GM19397 (cell line): ENCODE data around the gene RAB4B.
"Not testable (repeated sequence)": the region's sequence is repeated elsewhere in the genome, so short reads cannot be mapped to it uniquely, and the experiment has no call there.

Experiments used
- ATAC-seq: cut with Tn5 transposase; IDR thresholded peaks from one replicate; pipeline ENCODE4 v1.9.1; 2021; ENCODE audit warnings: mild to moderate bottlenecking, moderate library complexity; ENCODE audit not compliant: unreplicated experiment

RAB4B gene

DNA sequence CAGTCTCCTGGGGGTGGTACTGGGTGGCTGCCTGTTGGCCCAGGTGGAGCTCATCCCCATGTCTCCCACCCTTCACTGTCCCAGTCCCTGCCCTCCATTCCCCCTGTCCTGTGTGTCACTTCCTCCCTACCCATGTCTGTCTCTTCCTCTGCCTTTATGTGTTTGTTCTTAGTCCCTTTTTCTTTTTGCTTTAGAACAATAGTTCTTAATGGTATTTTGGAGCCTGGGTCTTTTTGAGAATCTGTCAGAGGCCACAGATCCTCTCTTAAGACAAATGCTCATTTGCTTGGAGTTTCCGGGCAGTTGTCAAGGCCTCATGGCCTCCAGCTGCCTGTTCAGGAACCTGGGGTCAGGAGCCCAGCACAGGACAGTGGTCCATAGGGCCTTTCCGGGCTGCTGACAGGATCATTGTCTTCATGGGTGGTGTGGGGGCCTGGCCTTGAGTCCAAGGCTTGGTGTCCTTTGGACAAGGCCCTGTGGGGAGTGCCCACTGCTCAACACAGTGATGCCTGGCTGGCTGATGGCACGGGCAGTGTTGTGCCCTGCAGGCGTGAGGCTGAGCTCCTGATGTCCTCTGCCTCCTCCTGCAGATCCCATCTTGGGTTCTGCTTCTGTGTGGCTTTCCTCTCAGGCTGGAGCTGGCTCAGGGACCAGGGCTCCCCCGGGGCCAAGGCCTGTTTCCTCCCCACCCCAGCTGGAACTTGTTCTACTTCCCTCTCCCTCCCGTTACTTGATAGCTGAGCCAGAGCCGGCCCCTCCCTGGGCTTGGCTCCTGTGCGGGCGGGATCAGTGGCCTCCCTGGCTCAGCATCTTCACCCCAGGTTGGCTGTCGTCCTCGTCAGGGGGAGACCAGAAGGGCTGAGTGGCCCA is 24.5 kb downstream of the RAB4B start:
- no peak for ATAC-seq

DNA sequence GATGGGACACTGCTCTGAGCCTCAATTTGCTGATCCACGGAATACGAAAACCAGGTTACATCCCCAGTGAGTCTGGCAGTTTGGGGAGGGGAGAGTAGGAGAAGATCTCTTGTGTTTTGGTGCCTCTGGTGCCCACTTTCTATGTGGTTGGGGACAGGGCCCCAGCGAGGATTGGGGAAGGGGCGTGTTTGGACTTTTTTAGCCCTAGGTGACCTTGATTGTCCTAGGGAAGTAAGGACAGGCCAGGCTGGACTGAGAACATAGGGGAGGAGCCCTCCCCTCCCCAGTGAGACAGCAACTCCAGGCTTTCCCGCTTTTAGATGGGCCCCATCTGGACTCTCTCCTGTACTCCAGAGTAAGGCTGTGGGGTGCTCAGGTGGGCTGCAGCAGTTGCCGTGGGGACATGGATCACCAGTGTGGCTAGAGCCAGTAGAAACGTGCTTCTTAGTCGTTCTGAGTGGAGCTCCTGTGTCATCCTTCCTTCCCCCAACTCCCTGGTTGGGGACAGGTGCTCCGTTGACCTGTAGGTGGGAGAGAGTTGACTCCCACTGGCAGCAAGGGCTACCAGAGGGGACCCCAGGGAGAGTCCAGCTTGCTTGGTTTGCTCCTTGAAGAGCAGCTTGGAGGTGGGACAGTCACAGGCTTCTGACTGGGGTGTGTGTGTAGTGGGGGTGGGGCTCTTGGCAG is 25.3 kb downstream of the RAB4B start:
- no peak for ATAC-seq

GRCh38 chr19:40803857-40804782 is 26.1 kb downstream of the RAB4B start:
- no peak for ATAC-seq

GRCh38 chr19:40804783-40805242 is 26.8 kb downstream of the RAB4B start:
- no peak for ATAC-seq

- ATAC-seq, result no peak
These were observed 27.3 kb downstream of the RAB4B start for GRCh38 chr19:40805258-40805868.

DNA sequence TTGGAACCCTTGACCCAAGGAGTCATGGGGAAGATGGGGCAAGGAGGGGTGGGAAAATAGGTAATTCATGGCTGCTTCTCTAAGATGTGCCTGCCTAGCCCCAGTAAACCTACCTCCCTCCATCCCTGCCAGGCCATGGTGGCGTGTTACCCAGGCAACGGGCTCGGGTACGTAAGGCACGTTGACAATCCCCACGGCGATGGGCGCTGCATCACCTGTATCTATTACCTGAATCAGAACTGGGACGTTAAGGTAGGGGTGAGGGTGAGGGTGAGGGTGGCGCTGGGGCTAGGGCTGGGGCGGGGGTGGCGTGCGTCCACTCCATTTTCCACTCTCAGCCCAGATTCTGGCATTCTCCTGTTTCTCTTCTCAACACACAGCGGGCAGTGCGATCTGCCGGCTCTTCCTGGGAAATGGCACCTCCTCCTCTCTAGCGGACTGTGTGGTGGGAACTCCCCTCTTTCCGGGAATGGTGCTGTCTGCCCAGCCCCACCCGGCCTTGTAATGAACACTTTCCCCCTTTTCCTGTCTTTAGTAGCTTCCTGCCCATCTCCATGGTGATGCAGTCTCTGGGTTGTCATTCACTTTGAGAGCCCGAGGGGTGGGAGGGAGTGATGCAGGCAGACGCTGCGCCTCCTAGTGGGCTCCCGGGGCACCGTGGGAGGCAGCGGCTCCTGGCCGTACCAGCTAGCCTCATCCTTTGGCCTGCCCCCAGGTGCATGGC is 28.5 kb downstream of the RAB4B start:
- peak; percentile 38 for ATAC-seq

GRCh38 chr19:40807147-40808020 is 29.3 kb downstream of the RAB4B start:
- ATAC-seq, result no peak

DNA sequence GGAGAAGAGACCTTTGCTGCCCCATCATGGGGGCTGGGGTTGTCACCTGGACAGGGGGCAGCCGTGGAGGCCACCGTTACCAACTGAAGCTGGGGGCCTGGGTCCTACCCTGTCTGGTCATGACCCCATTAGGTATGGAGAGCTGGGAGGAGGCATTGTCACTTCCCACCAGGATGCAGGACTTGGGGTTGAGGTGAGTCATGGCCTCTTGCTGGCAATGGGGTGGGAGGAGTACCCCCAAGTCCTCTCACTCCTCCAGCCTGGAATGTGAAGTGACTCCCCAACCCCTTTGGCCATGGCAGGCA is 29.9 kb downstream of the RAB4B start:
- no peak for ATAC-seq

- ATAC-seq, result no peak
These were observed 30.4 kb downstream of the RAB4B start for GRCh38 chr19:40808497-40808896.

DNA sequence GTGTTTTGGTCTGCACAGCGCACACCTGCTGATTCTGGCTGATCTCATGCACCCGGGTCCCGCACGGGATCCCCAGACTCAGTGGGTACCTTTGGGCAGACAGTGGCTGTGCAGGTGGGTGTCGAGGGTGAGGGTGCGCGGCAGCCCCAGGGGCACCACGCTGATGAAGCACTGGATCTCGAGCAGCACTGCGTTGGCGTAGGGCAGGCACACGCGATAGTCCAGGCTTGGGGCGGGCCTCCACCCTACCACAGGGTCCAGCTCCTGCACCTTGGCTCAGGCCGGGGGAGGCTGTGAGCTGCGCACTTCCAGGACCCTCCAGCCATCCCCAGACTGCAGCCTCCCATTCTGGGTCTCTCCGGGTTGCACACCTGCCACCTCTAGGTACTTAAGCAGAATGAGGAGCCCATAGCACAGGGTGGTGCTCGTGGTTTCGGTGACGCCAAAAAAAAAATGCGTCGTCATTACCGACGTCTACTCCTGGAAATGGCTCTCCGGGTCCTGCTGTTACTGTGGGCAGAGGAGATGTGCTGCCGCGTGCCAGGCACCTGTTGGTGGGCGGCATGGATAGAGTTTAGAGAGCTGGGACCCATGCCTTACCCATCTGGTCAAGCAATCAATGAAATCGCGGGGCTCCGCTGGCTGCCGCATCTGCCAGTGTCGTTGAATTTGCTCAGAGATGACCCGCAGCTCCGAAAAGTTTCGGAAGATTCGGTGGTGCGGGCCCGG is 31.5 kb downstream of the RAB4B start:
- no peak for ATAC-seq

DNA sequence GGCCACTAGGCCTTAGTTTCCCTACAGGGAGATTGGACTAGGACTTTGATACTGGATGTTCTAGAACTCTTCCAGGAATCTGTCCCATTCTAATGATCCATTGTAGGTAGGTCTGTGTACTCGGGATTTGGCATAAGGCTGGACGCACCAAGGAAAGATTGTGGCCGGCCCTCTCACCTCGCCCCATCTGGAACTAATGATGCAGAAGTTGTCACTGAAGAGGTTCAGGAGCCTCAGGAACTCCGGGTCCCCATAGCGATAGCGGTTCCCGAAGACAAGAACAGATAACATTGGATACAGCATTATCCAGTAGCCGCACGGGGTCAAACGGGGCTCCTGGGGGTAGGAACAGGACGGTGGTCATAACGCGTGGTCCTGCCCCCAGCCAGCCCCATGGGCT is 32.1 kb downstream of the RAB4B start:
- no peak for ATAC-seq

GRCh38 chr19:40810649-40811408 is 32.8 kb downstream of the RAB4B start:
- peak; percentile 59 for ATAC-seq

GRCh38 chr19:40811478-40812341 is 33.7 kb downstream of the RAB4B start:
- no peak for ATAC-seq

GRCh38 chr19:40812571-40812970 is 34.5 kb downstream of the RAB4B start:
- not testable (repeated sequence) for ATAC-seq

DNA sequence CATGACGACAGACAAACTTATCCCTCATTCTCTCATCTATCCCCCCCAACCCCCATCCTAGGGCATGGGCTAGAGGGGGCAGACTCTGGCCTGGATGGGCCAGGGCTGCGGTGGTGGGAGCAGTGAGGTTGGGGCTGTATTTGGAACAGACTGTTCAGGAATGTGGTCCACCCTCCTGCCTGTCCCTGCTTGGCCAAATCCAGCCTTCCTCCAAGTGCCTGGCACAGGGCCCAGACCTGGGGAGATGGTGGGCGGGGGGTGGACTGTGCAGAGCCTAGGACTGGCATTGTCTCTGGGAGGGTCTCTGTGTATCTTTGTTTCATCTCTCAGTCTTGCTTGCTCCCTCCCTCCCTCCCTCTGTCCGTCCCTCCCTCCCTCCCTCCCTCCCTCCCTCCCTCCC is 35.1 kb downstream of the RAB4B start:
- no peak for ATAC-seq

DNA sequence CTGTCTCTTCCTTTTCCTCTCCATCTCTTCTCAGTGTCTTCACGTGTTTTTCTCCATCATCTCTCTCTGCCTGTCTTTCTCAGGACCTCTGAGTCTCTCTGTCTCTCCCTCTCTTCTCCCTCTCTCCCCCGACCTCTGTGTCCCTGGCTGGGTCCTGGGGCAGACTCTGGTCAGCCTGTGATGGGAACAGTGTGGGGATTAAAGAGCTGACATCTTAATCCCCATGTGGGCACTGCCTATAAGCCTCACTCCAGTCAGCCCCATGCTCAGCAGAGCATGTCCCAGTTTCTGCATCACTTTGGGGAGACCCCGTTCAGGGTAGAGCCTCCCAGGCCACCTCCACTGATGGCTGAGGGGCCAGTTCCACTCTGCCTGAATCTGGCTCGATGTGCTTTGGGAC is 37.2 kb downstream of the RAB4B start:
- ATAC-seq, result no peak
